ENCODE data around the gene PRG3.

PRG3 gene

GRCh38 chr11:57336111-57336666, 44.8 kb downstream of the PRG3 start:
- no peak for DNase-seq
- Mint-ChIP-seq H3K4me1 (peaks cover 76% of the 10 kb centered on the region), H3K9me3 (no peaks in the 10 kb centered on the region), H3K27ac (peak overlapping the region; percentile 95), H3K27me3 (ENCODE audit: low read depth, poor library complexity) (no peaks in the 10 kb centered on the region), H3K36me3 (ENCODE audit: low read depth) (peaks cover 29% of the 10 kb centered on the region), H3K4me3 (peak overlapping the region; percentile 92)
- TF ChIP-seq CTCF (IDR thresholded peaks at IDR 0.05) = no peak

- H3K36me3 Mint-ChIP-seq (ENCODE audit: low read depth) = peaks cover 36% of the 10 kb centered on the region
- no peak for TF ChIP-seq CTCF (IDR thresholded peaks at IDR 0.05)
- peaks cover 70% of the 10 kb centered on the region for H3K4me1 Mint-ChIP-seq
- H3K27ac Mint-ChIP-seq = peak within 1 kb of the TSS; percentile 96
- H3K27me3 Mint-ChIP-seq (ENCODE audit: low read depth, poor library complexity) = no peaks in the 10 kb centered on the region
- peak within 1 kb of the TSS; percentile 92 for H3K4me3 Mint-ChIP-seq
- H3K9me3 Mint-ChIP-seq = no peaks in the 10 kb centered on the region
- DNase-seq = peak; percentile 82
These were observed 45.4 kb downstream of the PRG3 start, which contains the start of gene SSRP1 for GRCh38 chr11:57335343-57336110. TSS of gene SSRP1 (minus strand) at chr11:57335892. CDS start at chr11:57335121, 771 bp downstream.

- peak overlapping the region; percentile 96 for H3K27ac Mint-ChIP-seq
- H3K27me3 Mint-ChIP-seq (ENCODE audit: low read depth, poor library complexity) = no peaks in the 10 kb centered on the region
- H3K4me3 Mint-ChIP-seq = peak overlapping the region; percentile 92
These were observed 46.0 kb downstream of the PRG3 start for GRCh38 chr11:57335023-57335342.

GRCh38 chr11:57332694-57333440, 48.1 kb downstream of the PRG3 start:
- Mint-ChIP-seq H3K27ac (peak overlapping the region; percentile 68), H3K36me3 (ENCODE audit: low read depth) (peaks cover 62% of the 10 kb centered on the region), H3K4me1 (peaks cover 54% of the 10 kb centered on the region), H3K9me3 (no peaks in the 10 kb centered on the region), H3K27me3 (ENCODE audit: low read depth, poor library complexity) (no peaks in the 10 kb centered on the region), H3K4me3 (peak overlapping the region; percentile 20)
- DNase-seq = no peak
- TF ChIP-seq CTCF (IDR thresholded peaks at IDR 0.05) = no peak

More at GRCh38 chr11:57335023-57335342, 46.0 kb downstream of the PRG3 start:
- TF ChIP-seq CTCF (IDR thresholded peaks at IDR 0.05) = no peak
- Mint-ChIP-seq H3K4me1 (peaks cover 64% of the 10 kb centered on the region), H3K9me3 (no peaks in the 10 kb centered on the region), H3K36me3 (ENCODE audit: low read depth) (peaks cover 41% of the 10 kb centered on the region)
- no peak for DNase-seq

- Mint-ChIP-seq H3K4me3 (no peak overlapping the region), H3K27me3 (ENCODE audit: low read depth, poor library complexity) (no peaks in the 10 kb centered on the region), H3K27ac (no peak overlapping the region), H3K9me3 (no peaks in the 10 kb centered on the region), H3K4me1 (peaks cover 57% of the 10 kb centered on the region), H3K36me3 (ENCODE audit: low read depth) (peaks cover 74% of the 10 kb centered on the region)
- no peak for TF ChIP-seq CTCF (IDR thresholded peaks at IDR 0.05)
- DNase-seq = no peak
These were observed 49.2 kb downstream of the PRG3 start for GRCh38 chr11:57331720-57332119.
